DND-41 (cell line): ENCODE data around the gene FKBP2.
A peak's percentile ranks its signal among the peaks of the same experiment; 100 is the strongest.

Source experiments
- ATAC-seq: fragments of 200-7000 bp; cut with Tn5 transposase; 3 replicates; pipeline ENCODE4 v1.9.1; 2021; ENCODE audit warnings: low read depth; ENCODE audit not compliant: insufficient read depth
- DNase-seq: peaks from one replicate; pipeline ENCODE4 v3.0.0-alpha.2; 2020
- H2AFZ ChIP-seq: 2 replicates; pipeline ENCODE4 v1.6.0; 2012; ENCODE audit warnings: low read depth, low read length
- H3K27ac ChIP-seq: 2 replicates; pipeline ENCODE4 v1.5.1; 2012; ENCODE audit warnings: low read length, inconsistent platforms
- H3K27me3 ChIP-seq: fragments of 200-600 bp; sonication (generic); 2 replicates; pipeline ENCODE4 v1.6.0; 2012; ENCODE audit warnings: low read length, mild to moderate bottlenecking, inconsistent platforms; ENCODE audit not compliant: insufficient read depth, poor library complexity
- H3K36me3 ChIP-seq: 2 replicates; pipeline ENCODE4 v1.5.1; 2012; ENCODE audit warnings: low read length, inconsistent platforms; ENCODE audit not compliant: insufficient read depth
- H3K4me1 ChIP-seq: 2 replicates; pipeline ENCODE4 v1.5.1; 2012; ENCODE audit warnings: mild to moderate bottlenecking, low read length; ENCODE audit not compliant: insufficient read depth
- H3K4me2 ChIP-seq: 2 replicates; pipeline ENCODE4 v1.6.0; 2012; ENCODE audit warnings: mild to moderate bottlenecking, moderate library complexity, low read length, inconsistent platforms; ENCODE audit not compliant: insufficient read depth
- H3K4me3 ChIP-seq, 2 experiments: fragments of 200-600 bp in 1 of 2; shearing (Covaris generic) in 1 of 2; 2 replicates each; pipeline ENCODE4 v1.5.1; 2012 to 2016; ENCODE audit warnings: inconsistent platforms in 2 of 2, low read length in 2 of 2, mild to moderate bottlenecking in 2 of 2, low read depth in 1 of 2, moderate library complexity in 1 of 2
- H3K79me2 ChIP-seq: 2 replicates; pipeline ENCODE4 v1.6.0; 2012; ENCODE audit warnings: low read length, inconsistent platforms; ENCODE audit not compliant: insufficient read depth
- H3K9ac ChIP-seq: 2 replicates; pipeline ENCODE4 v1.6.0; 2012; ENCODE audit warnings: low read depth, mild to moderate bottlenecking, inconsistent platforms, low read length, moderate library complexity
- H3K9me3 ChIP-seq: 2 replicates; pipeline ENCODE4 v1.5.1; 2012; ENCODE audit warnings: low read length, moderate library complexity, mild to moderate bottlenecking, inconsistent platforms; ENCODE audit not compliant: insufficient read depth, severe bottlenecking
- H4K20me1 ChIP-seq: 2 replicates; pipeline ENCODE4 v1.6.0; 2012; ENCODE audit warnings: low read length; ENCODE audit not compliant: insufficient read depth
- CTCF ChIP-seq: IDR thresholded peaks from 2 replicates; pipeline ENCODE4 v1.5.1; 2012; ENCODE audit warnings: borderline replicate concordance, low read length, moderate library complexity, mild to moderate bottlenecking; ENCODE audit not compliant: poor library complexity, severe bottlenecking; ENCODE audit errors: extremely low read depth
- EZH2 ChIP-seq: IDR thresholded peaks from 3 replicates; pipeline ENCODE4 v1.6.1; 2012; ENCODE audit warnings: borderline replicate concordance, low read depth, mild to moderate bottlenecking, moderate library complexity, low read length, inconsistent platforms; ENCODE audit not compliant: severe bottlenecking

FKBP2 gene

DNA sequence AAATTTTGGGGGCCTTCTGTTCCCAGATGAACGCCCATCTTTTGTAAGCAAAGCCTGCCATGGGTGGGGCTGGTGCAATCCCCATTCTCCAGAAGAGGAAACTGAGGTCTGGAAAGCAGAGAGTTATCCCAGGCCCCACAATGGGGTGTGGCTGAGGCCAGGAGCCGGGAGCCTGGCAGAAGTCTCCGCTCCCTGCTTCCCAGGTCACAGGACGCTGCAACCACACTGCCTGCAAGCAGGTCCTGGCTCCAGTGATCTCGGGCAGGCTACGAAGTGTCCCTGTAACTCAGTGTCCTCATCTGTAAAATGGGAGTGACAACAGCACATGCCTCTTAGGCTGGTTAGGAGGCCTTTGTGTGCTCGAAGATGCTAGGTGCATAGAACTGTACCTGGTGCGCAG is 12.1 kb downstream of the FKBP2 start:
- H3K27me3 ChIP-seq, result no peaks in the 10 kb centered on the region
- H3K36me3 ChIP-seq, result peaks cover 23% of the 10 kb centered on the region
- no peaks in the 10 kb centered on the region for H3K9me3 ChIP-seq
- H3K27ac ChIP-seq, result no peak overlapping the region
- peaks cover 7% of the 10 kb centered on the region; the same call in 1 of the 2 replicates for H3K79me2 ChIP-seq
- no peak for TF ChIP-seq CTCF
- no peak for TF ChIP-seq EZH2
- no peak for ATAC-seq
- H3K9ac ChIP-seq, result peak overlapping the region; percentile 69; the same call in 1 of the 2 replicates
- no peak overlapping the region for H2AFZ ChIP-seq
- H3K4me1 ChIP-seq, result peaks cover 26% of the 10 kb centered on the region
- no peak for DNase-seq
- H3K4me3 ChIP-seq, result no peak overlapping the region
- H3K4me2 ChIP-seq, result peak overlapping the region; percentile 99; the same call in 1 of the 2 replicates
- H4K20me1 ChIP-seq, result peaks cover 7% of the 10 kb centered on the region; the same call in 1 of the 2 replicates

DNA sequence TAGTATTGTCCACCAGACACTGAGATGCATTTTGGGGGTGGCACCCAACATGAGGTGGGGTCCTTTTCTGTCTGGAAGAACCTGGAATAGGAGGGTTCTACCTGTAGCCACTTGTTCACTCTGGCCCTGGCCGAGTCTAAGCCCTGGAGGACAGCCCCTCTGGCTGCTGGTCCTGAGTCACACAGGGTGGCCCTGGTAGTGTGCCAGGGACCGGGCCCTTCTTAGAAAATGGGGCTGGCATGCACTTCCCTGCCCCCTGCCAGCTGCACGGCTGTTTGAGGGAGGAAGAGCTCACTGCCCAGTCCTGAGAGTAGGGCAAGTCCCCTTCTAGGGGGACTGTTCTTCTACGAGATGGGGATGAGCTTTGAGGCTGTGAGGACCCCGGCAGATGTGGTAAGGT is 12.6 kb downstream of the FKBP2 start:
- H3K9me3 ChIP-seq, result no peaks in the 10 kb centered on the region
- H3K79me2 ChIP-seq, result peaks cover 7% of the 10 kb centered on the region; the same call in 1 of the 2 replicates
- no peak for DNase-seq
- no peak overlapping the region for H2AFZ ChIP-seq
- TF ChIP-seq EZH2, result no peak
- no peak for TF ChIP-seq CTCF
- H3K4me1 ChIP-seq, result peaks cover 26% of the 10 kb centered on the region
- H3K9ac ChIP-seq, result no peak overlapping the region; the same call in 1 of the 2 replicates
- peak overlapping the region; percentile 99; the same call in 1 of the 2 replicates for H3K4me2 ChIP-seq
- H3K36me3 ChIP-seq, result peaks cover 25% of the 10 kb centered on the region
- ATAC-seq, result no peak
- no peak overlapping the region for H3K4me3 ChIP-seq
- no peaks in the 10 kb centered on the region for H3K27me3 ChIP-seq
- no peak overlapping the region for H3K27ac ChIP-seq
- H4K20me1 ChIP-seq, result peaks cover 7% of the 10 kb centered on the region; the same call in 1 of the 2 replicates

- Histone ChIP-seq H3K36me3 (peaks cover 33% of the 10 kb centered on the region), H3K27ac (no peak overlapping the region; the same call in 1 of the 2 replicates), H3K27me3 (no peaks in the 10 kb centered on the region), H3K9ac (no peak overlapping the region), H3K4me1 (peaks cover 26% of the 10 kb centered on the region), H4K20me1 (peaks cover 7% of the 10 kb centered on the region; the same call in 1 of the 2 replicates), H3K9me3 (no peaks in the 10 kb centered on the region), H3K4me2 (no peak overlapping the region), H3K4me3 (no peak overlapping the region), H2AFZ (no peak overlapping the region), H3K79me2 (peaks cover 7% of the 10 kb centered on the region; the same call in 1 of the 2 replicates)
- TF ChIP-seq EZH2, result no peak
- TF ChIP-seq CTCF, result no peak
- DNase-seq, result no peak
- no peak for ATAC-seq
These were observed 13.4 kb downstream of the FKBP2 start for GRCh38 chr11:64254326-64254725.
